HG03064 (cell line): ENCODE measurements around the gene GAP43.
"Not testable (repeated sequence)": the region's sequence is repeated elsewhere in the genome, so short reads cannot be mapped to it uniquely, and the experiment has no call there.

ENCODE experiments used
- ATAC-seq: cut with Tn5 transposase; IDR thresholded peaks from one replicate; pipeline ENCODE4 v1.9.1; 2021; ENCODE audit warnings: low read depth; ENCODE audit not compliant: unreplicated experiment

The GAP43 gene

DNA sequence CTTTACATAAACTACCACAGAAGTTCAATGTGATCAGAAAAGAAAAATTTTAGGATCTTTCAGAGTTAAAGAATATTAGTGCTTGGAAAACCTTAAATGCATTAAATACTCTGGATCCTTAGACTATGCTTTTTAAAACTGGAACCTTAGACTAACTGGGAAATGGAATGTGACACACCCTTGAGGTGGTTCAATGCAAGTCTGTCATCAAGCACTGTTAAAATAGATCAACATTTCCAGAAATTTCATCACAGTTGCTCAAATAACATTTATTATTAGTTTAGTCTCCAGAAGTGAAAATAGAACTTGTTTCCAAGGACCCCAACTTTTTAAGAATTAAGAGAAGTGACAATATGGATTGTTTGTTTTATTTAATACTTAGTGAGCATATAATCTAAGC is 71.8 kb downstream of the GAP43 start:
- ATAC-seq = no peak

DNA sequence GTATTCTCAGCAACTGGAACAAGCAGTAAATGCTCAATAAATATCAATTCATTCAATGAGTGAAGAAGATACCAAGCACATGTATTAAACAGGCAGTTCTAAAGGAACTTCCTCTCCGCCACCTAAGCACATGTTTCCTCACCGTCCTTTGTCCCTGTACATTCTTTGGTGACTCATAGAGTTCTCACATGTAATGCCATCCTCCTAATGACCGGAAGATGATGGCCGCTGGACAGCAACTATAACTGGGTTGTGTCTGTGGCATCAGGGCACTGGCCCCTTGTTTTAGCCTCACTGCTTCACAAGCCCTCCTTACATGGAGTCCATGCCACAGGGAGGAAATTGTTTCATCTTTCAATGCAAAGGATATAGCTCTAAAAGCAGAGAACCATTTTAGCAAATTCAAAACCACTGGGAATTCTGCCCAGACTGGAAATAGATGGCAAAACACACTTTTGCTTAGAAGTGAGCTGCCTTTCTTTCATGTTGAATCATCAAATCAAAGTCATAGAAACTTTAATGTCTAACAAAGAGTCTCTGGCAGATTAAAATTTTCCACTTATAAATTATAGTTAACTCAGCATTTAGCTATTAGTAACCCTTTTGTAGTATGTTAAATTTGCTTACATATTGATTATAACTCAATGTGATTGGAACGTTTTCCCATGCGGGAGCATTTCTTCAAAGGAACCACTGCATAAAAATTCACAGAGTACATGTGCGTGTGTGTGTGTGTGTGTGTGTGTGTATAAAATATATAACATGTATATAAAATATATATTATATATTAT is 74.1 kb downstream of the GAP43 start:
- ATAC-seq = no peak

DNA sequence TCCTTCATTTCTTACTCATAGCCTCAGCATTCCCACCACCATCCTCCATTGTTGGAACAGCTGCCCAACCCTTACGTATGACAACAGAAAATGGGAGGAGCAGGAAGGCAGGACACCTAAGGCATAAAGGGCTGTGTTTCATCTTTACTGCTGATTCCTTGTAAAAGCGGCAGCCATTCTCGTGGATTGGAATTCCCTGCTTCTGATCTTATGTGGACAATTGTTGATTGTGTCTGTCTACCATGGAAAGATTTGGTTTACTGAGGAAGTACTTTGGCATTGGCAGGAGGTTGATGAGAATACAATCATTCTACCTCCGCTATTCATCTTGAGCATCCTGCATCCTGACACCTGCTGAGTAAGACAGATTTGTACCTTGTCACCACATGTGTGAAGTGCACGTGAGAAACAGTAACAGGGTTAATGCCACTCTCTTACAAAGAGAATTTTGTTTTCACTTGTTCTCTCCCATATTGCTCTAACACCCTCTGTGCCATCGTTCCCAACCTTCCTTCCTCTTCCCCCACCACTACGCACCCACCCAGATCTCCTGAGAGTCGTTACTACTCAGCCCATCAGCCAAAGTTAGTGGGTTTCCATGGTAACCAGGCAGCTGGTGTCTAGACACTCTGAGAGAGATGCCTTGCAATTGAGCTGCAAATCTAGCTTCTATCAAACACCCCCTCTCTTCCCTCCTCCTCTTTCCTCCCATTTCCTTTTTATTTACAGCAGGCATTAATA is 75.7 kb downstream of the GAP43 start:
- no peak for ATAC-seq

DNA sequence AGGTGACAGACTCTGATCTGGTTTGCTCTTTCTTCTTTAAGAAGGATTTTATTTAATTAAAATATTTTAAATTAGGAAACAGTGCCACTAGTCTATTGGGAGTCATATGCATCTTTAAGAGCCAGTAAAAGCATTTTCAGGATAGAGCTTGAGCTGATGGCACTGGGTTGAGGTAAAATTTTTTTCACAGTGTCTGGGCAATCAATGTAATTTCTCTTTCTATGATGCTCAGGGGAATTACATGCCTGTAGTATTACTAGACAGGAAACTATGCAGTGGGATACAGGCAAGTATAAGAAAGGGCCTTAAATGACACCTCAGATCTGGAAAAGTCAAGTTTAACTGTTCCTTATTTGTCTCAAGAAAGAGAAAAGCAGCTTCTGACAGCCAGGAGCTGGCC is 76.4 kb downstream of the GAP43 start:
- ATAC-seq = no peak

DNA sequence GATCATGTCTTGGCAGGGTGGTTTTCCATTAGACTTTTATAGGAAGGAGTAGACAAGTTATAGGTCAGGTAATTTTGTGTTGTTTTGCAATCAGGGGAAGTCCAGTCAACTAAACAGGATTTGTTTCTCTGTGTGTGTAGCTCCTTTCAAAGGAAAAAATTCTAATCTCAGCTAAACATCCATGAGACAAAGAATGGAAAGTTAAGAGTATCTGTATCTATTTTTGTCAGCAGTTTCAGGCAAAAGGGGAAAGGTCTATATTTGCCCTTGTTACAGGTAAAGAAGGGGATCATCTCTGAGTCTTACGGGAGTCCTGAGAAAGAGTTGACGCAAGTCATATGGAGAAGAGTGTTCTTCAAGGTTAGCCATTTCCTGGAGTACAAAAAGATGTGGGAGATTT is 79.3 kb downstream of the GAP43 start:
- ATAC-seq = no peak

DNA sequence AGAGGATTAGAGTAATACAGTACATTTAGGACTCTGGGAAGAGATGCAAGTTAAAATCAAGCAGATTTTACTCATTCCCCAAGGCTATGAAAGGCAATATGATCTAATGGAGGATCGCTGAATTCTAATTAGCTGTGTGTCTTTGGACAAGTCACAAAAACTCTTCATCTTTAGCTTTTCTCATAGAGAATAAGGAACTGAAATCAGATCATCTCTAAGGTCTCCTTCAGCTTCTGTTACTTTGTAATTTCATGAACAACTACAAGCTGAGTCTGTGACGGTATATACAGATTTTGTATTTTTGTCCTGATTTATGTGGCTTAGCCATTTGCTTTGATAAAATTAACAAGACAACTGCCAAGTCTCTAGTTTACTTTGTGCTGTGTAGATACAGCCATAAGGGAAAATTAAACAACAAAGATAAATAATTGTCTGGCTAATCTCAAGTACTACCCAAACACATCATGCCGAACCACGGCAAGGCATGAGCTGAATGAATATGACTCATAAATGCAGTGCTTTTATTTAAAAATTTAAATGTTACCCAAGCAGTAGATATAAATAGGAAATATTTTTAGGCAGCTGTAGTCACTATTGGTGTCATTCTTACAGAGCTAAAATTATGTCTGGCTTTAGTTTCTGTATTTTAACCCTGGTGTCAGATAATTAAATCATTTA is 81.5 kb downstream of the GAP43 start:
- no peak for ATAC-seq

DNA sequence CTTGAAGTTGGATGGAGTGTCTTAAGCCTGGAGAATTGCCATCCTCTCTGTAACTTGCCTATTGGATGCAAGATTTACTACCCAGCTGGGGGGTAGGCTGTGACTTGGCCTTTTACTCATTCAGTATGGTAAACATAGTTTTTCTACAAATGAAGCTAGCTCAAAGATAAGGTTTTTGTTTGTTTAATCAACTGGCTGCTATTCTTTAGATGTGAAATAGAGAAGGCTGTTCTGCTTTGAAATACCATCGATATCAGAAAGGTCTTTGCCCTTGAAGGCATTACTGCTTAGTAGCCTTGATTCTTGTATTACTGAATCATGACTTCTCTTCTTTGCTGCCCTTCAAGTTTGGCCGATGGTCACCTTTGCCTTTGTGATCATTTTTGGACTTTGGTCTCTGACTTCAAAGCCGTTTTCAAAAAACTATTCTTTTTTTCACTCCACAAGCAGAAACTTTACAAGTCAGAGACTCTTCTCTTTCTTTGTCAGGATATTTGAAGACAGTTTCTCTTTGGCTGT is 83.1 kb downstream of the GAP43 start:
- ATAC-seq = no peak

DNA sequence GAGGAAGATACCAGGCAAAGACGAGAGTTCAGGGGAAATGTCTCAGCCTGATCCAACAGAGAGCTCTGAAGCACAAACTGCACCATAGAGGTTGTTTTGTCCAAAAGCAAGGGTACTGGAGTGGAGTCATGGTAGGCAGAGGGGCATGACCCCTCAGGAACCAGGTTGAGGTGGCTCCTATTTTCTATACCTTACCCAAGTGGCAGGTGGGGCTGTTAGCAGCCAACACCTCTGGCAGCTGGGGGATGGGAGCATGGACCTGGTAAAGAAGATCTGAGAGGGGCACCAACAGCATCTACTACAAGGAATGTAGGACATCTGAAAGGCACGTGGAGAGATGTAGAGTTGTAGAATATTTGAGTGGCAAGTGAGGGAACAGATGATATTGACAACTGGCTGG is 85.2 kb downstream of the GAP43 start:
- ATAC-seq = no peak

DNA sequence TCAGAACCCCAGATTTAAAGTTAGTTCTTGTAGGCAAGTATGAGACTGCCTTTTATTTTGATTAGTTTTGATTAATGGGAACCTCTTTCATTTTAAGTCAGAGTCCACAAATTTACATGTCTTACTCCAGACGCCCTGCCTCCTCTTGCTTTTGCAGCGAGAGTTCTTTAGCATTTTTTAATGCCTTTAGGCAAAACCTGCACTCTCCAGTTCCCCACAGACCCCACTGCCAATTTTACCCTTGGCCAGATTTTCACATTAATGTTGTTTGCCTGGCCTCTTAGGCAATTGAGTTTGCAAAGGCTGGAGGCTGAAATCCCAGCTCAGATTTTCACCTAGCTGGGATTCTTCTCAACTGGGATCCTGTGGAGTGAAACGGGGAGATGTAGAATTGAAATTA is 85.8 kb downstream of the GAP43 start:
- no peak for ATAC-seq

DNA sequence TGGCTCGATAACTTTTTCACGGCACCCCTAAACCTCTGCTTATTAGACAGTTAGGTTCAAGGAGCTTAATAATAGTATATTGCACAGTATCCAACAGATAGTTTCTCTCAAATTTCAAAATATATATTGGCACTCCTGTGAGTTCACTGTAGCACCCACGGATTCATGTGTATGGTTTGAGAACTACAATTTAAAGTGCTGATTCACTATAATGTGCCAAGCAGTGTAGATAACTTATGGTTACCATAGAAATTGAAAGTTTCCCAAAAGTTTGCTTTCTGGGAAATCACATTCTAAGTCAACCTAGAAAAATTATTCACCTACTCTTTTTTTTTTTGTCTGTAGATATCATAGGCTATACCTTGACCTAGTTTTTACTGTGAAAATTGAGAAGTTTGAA is 86.6 kb downstream of the GAP43 start:
- ATAC-seq = no peak

DNA sequence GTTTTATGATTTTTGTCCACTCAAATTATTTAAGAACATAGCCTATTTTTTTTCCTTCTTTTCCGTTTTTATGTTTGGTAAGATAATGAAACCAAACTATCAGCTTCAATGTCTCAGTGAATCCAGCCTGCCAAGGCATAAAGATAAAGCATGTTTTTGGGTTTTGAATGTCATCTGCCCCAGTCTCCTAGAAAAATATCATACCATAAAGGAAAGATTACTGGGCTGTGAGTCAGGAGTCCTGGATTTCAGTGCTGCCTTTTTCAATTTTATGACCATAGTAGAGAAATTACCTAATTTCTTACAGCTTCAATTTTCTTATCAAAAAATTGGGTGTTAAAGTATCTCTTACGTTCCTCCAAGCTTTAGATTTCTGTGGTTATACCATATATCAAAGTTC is 87.5 kb downstream of the GAP43 start:
- ATAC-seq = no peak

DNA sequence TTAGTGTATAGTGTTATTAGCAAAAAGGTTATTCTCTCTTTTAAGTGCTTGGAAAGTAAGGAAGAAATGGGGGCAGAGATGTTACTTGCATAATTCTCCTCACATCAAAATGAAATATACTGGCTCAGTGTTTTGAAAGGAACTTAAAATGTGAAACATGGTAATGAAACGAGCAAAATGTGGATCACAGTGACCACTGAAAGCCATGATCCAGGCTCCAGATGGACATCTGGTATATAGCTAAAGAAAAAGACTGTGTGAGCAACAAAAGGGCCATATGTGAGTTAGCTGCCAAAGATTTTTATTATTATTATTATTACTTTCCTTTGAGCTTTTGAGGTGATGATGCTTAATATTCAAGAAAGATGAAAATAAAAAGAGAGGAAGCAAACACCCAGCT is 89.6 kb downstream of the GAP43 start:
- no peak for ATAC-seq

DNA sequence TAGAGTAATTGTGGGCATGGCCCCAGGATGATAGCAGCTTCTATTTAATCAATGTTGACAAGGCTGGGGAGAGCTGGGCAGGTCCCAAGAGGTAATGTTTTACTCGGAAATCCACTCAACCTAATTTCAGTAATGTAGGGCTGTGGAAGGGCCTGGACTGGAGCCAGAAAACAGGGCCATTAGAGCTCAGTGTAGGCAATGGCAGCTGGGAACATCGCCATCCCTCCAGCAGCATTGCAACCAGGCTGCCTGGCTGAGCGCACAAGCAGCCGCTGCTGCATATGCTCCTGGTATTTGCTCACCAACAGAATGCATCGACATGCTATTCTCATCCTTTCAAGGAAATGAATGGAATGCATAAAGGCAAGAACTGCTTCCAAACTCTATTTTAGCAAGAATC is 90.0 kb downstream of the GAP43 start:
- ATAC-seq = no peak

DNA sequence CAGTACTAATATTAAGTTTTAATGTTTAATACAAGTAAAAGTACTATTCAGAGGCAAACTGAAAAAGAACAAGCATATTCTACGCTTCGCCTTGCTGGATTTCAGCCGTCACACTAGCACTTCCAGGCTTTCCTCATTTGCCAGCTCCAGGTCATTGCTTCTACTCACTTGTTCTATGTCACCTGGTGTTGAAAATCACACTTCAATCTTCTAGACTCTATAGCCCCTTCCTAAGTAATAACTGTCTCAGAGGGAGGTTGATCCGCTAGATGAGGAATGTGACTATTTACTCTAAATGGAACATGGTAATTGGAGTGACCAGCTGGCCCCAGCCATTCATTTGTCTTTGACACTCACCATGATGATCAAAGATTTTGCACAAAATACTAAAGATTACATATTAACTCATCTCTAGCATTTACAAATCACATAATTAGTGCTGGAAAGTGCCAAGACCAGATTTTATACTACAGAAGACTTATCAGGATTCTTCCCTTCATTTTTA is 92.0 kb downstream of the GAP43 start:
- no peak for ATAC-seq

DNA sequence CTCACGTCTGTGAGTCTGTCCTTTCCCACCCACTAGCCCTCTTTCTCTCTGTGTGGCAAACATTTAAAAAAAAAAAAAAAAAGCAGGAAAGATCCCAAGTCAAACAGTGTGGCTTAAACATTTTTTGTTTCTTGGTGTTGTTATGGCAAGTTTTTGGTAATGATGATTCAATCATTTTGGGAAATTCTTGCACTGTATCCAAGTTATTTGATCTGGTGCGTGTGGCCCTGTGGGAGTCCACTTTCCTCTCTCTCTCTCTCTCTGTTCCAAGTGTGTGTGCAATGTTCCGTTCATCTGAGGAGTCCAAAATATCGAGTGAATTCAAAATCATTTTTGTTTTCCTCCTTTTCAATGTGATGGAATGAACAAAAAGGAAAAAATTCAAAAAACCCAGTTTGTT is 97.7 kb downstream of the GAP43 start:
- no peak for ATAC-seq

DNA sequence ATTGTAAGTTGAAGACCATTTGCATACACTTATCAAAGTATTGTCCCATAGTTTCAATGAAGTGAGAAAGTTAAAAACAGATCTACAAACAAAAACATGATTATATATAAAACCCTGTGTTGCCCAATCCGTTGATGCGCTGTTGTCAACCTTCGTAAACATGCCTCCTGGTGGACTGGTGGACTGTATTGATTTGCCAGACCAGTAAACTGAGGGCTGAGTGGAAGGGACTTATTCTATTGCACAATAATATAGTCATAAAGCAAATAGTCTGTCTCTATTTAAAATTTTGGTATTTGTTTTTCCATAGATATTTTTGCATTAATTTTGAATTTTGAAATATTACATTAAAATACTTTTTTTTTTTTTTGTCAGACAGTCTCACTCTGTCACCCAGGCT is 102.5 kb downstream of the GAP43 start:
- no peak for ATAC-seq

DNA sequence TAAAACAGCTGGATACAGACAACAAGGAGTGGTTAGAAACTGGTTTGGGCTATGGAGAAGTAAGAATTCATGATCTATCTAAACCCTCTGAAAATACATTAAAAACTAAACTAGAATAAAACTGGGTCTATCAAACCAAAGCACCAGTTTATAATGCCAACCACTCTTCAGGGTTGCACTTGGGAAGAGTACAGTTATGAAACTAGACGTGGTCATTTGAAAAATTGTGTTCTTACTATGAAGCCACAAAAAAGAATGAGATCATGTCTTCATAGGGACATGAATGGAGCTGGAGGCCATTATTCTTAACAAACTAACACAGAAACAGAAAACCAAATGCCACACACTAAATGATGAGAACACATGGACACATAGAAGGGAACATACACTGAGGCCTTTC is 103.8 kb downstream of the GAP43 start:
- ATAC-seq = no peak

DNA sequence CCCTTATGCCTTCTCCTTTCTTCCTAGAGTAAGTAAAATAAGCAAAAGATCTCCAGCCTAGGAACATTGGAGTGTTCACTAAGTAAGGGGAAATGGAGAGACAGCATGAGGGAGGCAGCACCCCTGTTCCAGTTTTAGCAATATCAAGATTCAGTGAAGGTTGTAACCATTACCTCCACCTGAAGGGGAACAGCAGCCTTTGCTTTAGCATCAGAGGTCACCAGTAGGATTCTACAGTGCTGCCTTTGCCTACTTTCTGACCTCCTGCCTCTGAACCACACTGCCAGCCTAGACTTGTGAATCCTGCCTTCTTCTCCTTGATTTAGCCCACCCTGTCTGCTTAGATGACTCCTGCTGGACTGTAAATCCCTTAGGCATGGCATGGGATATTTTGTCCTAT is 104.7 kb downstream of the GAP43 start:
- ATAC-seq = no peak

DNA sequence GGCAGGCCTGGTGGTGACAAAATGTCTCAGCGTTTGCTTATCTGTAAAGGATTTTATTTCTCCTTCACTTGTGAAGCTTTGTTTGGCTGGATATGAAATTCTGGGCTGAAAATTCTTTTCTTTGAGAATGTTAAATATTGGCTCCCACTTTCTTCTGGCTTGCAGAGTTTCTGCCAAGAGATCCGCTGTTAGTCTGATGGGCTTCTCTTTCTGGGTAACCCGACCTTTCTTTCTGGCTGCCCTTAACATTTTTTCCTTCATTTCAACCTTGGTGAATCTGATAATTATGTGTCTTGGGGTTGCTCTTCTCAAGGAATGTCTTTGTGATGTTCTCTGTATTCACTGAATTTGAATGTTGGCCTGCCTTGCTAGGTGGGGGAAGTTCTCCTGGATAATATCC is 113.0 kb downstream of the GAP43 start:
- not testable (repeated sequence) for ATAC-seq

DNA sequence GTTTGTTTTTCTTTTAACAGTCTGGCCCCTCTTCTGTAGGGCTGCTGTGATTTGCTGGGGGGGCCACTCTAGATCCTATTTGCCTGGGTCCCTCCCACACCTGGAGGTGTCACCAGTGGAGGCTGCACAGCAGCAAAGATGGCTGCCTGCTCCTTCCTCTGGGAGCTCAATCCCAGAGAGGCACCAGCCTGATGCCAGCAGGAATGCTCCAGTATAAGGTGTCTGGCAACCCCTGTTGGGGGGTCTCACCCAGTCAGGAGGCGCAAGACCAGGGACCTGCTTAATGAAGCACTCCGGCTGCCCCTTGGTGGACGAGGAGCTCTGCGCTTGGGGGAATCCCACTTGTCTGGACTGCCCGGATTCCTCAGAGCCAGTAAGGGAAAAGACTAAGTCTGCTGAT is 118.3 kb downstream of the GAP43 start:
- no peak for ATAC-seq

DNA sequence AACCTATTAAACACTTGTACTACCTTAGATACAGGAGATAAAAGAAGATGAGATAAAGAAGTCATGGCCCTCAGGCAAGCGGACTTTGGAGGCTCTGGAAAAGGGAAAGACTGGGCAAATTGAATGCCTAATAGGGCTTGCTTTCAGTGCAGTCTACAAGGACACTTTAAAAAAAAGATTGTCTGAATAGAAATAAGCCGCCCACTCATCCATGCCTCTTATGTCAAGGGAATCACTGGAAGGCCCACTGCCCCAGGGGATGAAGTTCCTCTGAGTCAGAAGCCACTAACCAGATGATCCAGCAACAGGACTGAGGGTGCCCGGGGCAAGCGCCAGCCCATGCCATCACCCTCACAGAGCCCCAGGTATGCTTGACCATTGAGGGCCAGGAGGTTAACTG is 121.2 kb downstream of the GAP43 start:
- not testable (repeated sequence) for ATAC-seq
